Activated gamma-delta T cell treated with anti-CD3 and anti-CD28 coated beads, Interleukin-2, amount 50 U/mL, for 16 hours (primary cell): Measurements from ENCODE around the gene RPS19BP1.
A peak's percentile ranks its signal among the peaks of the same experiment; 100 is the strongest.

Source experiments
- DNase-seq: peaks from one replicate; pipeline ENCODE4 v3.0.0-alpha.2; 2020; ENCODE audit warnings: low read depth

RPS19BP1 gene

DNA sequence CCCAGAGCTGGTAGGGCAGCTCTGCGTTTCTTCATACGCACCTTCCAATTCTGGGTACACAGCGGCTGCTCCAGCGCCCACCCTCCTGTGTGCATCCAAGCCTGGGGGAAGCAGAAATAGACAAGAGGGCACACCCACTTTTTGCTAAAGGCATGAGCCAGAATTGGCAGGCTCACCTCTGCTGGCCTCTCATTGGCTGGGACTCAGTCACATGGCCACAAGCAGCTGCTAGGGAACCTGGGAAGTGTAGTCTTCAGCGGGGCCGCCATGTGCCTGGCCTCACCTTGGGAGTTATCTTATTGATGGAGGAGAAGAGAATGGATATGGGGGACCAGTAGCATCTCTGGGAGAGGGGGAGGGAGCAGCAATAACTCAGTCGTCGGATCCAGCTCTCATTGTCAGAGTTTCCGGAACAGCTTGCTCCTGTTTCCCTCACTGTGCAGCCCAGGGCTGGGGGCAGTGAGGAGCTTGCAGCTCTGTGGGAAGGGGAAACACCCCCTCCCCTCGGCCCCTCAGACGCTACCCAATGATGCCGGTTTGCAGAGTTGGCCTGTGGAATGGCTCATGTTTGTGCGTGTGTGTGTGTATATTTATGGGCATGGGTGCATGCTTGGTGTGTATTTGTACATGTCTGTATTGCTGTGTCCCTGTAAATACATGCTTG is 42.3 kb downstream of the RPS19BP1 start:
- peak; percentile 49 for DNase-seq

DNA sequence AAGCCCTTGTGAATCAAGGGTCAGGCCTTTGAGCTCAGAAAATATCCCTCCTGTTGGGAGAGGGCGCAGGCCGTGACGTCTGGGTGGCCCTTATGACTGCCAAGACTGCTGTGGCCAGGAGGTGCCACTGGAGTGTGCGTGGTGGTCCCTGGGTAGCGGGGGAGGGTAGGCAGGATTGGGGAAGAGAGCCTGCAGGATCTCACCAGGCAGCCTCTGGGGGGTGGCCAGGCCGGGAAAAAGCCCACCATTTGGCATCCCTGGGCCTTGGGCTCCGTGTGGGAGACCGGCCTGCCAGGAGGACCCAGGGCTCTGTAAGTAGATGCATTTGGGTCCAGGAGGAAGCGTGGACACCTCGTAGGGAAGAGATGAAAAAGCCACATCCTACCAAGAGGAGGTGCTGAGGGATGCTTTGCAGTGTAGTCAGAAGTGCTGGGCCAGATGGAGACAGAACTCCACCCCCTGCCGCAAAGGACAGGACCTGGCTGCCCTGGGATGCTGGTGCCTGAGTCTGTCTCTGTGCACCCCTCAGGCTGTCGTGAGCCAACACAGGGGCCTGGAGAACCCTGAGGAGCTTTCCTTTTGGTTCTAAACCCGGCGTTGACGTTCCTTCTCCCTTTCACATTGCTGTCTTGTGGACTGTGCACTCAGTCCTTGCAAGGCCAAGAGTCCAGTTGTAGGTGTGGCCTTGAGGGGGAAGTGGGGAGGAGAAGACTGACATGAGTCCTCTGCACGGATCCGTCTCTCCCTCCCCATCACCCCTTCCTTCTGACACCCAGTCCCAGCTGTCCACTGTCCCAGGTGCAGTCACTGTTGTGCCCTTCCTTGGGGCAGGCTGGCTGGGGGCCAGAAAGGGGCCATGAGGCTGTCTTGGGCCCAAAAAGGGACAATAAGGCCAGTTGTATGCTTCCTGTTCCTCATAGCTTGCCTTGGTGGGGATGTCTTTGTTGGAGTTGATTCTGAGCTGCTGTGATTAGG is 43.2 kb downstream of the RPS19BP1 start:
- DNase-seq: no peak

DNA sequence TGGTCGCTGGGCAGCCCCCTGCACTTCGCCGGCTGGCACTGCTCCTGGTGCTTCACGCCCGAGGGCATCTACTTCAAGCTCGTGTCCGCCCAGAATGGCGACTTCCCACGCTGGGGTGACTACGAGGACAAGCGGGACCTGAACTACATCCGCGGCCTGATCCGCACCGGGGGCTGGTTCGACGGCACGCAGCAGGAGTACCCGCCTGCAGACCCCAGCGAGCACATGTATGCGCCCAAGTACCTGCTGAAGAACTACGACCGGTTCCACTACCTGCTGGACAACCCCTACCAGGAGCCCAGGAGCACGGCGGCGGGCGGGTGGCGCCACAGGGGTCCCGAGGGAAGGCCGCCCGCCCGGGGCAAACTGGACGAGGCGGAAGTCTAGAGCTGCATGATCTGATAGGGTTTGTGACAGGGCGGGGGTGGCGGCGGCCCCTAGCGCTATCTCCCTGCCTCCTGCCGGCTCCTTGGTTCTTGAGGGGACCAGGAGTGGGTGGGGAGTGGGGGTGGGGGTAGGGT is 43.9 kb downstream of the RPS19BP1 start:
- no peak for DNase-seq

DNA sequence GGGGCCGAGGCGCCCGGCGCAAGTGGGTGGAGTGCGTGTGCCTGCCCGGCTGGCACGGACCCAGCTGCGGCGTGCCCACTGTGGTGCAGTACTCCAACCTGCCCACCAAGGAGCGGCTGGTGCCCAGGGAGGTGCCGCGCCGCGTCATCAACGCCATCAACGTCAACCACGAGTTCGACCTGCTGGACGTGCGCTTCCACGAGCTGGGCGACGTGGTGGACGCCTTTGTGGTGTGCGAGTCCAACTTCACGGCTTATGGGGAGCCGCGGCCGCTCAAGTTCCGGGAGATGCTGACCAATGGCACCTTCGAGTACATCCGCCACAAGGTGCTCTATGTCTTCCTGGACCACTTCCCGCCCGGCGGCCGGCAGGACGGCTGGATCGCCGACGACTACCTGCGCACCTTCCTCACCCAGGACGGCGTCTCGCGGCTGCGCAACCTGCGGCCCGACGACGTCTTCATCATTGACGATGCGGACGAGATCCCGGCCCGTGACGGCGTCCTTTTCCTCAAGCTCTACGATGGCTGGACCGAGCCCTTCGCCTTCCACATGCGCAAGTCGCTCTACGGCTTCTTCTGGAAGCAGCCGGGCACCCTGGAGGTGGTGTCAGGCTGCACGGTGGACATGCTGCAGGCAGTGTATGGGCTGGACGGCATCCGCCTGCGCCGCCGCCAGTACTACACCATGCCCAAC is 44.6 kb downstream of the RPS19BP1 start:
- DNase-seq: no peak

DNA sequence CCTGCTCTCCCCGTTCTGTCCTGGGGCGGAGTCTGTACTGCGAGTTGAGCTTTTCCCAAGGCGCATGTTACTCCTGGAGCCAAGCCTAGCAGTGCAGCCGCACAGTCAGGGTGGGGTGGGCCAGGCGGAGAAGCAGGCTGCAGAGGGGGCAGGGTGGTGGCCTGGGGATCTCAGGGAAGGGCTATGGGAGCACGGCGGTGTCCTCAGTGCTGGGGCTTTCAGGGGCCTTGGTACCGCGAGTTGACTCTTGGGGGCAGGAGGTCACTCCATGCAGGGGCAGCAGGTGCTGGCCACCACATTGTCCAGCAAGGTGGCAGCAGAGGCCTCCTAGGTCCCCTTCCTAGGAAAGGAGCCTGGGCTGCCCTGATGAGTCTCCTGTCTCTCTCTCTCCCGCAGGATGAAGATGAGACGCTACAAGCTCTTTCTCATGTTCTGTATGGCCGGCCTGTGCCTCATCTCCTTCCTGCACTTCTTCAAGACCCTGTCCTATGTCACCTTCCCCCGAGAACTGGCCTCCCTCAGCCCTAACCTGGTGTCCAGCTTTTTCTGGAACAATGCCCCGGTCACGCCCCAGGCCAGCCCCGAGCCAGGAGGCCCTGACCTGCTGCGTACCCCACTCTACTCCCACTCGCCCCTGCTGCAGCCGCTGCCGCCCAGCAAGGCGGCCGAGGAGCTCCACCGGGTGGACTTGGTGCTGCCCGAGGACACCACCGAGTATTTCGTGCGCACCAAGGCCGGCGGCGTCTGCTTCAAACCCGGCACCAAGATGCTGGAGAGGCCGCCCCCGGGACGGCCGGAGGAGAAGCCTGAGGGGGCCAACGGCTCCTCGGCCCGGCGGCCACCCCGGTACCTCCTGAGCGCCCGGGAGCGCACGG is 45.4 kb downstream of the RPS19BP1 start:
- no peak for DNase-seq

DNA sequence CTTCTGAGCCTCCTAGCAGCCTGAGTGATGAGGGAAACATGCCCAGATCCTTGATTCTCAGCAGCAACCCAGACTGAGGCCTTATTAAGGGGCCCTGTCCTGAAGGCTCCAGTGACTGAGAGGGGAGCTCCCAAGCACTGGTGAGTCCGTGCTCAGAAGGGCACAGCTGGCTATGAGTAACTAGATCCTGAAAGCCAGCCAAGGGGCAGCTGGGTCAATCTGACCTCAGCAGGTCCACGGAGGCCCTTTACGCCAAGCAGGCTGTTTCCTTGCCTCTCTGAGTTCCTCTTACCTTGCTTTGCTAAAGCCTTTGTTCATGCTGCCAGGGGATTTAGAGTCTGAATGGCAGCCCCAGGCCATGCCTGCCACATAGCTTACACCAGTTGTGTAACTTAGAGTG is 49.8 kb downstream of the RPS19BP1 start:
- no peak for DNase-seq

DNA sequence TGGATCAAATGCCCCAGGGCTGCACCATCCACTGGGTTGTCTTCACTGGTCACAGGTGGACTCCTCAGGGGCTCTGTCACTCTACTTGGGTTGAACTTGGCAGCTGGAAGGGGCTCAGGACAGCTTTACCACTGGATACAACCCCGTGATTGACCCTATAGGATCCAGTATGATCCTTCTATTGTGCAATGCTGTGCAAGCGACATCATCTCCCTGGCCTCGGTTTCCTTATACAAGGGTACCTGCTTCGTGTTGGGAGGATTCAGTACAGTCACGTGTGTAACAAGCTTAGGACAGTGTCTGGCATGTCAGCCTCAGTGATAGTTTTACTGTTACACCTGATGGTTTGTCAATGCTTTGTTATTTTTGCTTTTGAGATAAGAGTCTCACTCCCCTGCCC is 51.0 kb downstream of the RPS19BP1 start:
- no peak for DNase-seq

DNA sequence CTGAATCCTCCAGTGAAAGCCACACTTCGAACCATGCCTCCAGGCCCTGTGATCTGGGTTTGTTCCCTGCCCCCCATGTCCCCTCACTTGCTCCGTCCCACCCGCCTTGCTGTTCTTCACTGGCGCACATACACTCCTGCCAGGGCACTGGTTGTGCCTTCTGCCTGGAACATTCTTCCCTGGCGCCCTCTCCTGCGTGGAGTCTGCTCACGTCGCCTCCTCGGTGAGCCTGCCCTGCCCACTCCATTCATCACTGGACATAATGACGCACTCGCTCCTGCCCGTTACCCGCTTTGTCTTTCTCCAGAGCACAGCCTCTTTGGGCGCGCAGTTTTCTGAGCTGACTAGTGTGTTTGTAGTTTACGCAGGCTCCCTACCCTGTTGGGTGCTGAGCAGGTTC is 51.5 kb downstream of the RPS19BP1 start:
- DNase-seq: no peak

DNA sequence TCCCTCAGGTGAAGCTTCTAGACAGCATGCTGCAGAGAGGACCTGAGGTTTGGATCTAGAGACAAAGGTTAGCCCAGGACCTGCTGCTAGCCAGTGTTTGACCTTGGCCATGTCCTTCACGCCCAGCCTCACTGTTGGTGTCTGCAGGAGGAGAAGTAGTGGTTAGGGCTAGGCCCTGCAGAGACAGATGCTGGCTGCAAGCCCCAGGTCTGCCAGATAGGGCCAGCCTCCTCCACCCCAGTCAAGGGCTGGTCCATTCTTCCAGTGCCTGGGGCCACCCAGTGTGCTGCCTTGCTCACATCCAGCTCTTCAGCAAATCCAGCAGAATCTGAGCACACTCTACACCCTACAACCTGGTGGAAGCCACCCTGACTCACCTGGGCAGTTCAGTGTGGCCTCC is 52.0 kb downstream of the RPS19BP1 start:
- DNase-seq: no peak

DNA sequence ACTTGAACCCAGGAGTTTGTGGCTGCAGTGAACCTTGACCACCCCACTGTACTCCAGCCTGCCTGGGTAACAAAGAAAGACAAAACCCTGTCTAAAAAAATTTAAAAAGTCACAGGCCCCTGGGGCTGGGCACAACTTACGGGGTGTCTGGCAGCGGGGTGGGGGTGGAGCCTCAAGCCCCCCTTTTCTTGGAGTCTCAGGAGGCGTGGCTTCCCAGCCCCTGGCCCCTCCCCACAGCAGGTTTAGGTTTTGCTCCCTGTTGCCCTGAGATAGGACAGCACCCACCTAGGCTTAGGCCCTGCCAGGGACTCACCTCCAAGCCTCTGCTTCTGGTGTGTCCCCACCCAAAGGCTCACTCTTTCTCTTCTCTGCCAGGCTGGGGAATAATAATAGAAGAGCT is 53.3 kb downstream of the RPS19BP1 start:
- DNase-seq: no peak
